Measurements from ENCODE around the gene PTPRC.

PTPRC gene

DNA sequence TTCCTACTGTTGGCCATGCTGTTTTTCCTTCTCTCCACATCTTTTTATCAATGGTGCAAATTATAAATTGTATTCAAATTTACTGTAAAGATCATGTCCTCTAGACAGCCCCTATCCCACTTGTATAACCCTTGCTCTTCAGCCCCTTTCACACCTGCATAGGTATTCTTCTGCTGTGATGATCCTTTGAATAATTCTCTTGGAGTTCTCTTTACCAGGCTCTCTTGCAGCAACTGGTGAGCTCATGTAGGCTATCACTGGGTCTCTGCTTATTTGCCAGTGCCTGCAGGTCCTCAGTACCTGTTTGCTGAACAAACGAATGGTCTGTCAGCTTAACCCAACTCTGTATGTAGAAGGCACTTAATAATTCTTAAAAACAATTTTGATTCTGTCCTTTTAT lies 8.2 kb downstream of the PTPRC start:
- no peak for DNase-seq (ENCODE audit: low spot score)

GRCh38 chr1:198648592-198648991 lies 9.8 kb downstream of the PTPRC start:
- DNase-seq (ENCODE audit: low spot score) = no peak

DNA sequence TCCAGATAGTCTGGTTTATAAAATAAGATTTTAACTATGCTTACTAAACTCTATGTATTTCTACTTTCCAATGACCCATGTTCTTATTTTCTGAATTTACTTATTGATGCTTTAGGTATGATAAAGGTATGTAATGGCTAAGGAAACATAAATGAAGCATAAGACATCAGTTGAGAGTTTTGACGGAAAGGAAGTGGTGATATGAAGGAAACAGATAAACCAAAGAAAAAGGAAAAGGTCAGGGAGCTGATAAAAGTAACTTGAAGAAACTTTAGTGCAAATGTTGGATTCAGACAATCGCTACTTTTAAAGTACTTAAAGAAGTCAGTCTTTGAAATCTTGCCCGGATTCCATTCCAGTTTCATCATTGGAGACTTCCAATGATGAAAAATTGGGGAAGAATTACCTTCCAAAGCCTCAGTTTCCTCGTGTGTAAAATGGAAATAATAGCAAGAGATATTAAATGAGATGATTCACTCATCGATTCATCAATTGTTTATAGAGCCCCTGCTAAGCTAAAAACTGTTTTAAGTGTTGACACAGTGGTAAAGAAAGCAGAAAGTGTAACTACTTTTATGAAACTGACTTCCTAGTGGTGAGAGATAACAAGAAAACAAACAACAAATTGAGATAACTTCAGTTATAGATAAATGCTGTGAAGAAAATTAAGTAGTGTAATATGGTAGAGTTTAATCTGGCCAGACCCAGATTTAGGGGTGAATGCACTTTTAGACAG lies 10.6 kb downstream of the PTPRC start:
- DNase-seq (ENCODE audit: low spot score) = no peak

GRCh38 chr1:198649968-198650338 lies 11.1 kb downstream of the PTPRC start:
- DNase-seq (ENCODE audit: low spot score) = no peak

DNA sequence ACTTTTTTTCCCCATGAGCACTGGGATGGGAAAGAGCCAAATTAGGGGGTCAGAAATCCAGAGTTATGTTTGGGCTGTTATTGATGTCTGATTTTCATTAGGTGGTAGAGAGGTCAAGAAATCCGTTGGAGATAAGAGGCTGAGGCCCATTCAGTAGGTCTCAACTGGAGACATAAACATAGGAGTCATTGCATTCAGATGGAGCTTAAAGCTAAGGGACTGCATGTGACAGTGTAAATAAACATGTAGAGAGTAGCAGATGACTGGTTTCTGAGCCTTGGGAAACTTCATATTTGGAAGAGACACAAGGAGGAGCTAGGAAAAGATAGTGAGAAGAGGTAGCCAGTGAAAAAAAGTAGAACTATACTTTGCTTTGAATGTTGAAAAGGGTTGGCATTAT lies 11.7 kb downstream of the PTPRC start:
- no peak for DNase-seq (ENCODE audit: low spot score)

- peak; percentile 41 for DNase-seq (ENCODE audit: low spot score)
Observed at GRCh38 chr1:198651650-198652400, 13.0 kb downstream of the PTPRC start.

DNA sequence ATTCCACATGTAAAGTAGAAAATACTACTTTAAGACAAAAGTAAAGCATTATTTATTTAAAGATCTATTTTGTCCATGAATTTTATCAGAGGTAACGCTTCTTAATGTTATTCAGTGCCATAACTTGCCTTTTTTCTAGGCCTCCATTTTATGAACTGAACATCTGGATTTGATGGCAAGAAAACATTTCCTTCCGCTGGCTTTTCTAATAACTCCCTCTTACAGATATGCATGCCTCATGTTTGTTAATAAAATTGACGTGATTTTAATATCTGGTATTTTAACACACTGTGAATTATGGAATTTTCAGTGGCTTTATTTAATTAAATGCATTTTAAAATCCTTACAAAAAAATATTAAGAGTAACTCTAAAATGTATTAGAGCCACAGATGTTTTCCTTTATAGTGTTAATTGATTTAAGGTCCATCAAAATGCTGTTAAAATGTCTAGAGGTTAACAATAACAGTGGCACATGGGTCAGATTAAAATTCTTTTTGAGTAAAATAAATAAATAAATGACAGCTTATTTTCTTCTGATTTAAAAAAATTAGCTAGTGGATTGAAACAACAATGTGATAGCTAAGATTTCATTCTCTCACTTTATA lies 15.1 kb downstream of the PTPRC start:
- no peak for DNase-seq (ENCODE audit: low spot score)

DNA sequence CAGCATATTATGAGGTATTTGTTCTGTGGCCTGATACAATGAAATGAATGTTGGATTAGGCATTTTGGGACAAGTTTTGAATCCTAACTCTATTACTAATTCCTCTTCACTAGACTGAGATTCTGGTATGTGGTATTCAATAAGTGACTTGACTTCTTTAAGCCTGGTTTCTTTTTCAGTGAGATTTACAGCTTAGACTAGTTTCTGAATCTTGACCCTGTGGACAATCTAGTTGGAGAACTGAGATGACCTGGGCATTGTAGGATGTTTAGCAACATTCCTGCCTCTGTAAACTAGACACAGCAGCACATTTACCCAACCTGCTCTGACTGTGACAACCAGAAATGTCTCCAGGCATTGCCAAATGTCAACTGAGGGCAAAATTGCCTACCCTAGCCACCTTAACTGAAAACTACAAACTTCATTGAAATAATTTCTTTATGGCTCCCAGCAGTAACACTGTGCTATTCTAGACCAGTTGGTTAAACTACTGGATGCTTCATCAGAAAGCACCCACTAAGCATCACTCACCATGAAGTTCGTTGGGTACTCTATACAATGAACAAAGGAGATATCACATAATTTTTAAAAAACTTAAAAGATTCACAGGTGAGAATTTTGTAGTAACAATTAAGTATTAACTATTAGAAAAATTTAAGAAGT lies 16.8 kb downstream of the PTPRC start:
- no peak for DNase-seq (ENCODE audit: low spot score)

DNA sequence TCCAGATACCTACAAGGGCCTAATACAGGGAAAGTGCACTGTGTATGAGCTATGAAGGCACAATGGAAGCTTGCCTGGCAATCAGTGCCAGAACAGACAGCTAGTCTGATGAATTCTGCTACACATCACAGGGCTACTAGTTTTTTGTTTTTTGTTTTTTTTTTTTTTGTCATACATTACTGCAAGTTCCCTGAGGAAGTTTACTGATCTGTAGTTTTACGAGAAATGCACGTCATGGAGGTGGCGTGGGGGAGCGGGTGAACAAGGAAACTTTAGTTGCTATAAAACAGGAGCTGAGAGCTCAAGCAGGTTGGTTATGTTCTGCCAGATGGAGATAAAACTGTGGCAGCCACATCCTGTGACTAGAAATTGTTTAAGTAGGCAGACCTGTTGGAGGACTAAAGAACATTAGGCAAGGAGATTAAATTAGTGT lies 17.7 kb downstream of the PTPRC start:
- no peak for DNase-seq (ENCODE audit: low spot score)

- DNase-seq (ENCODE audit: low spot score) = no peak
Observed at GRCh38 chr1:198657550-198658064, 18.8 kb downstream of the PTPRC start.

DNA sequence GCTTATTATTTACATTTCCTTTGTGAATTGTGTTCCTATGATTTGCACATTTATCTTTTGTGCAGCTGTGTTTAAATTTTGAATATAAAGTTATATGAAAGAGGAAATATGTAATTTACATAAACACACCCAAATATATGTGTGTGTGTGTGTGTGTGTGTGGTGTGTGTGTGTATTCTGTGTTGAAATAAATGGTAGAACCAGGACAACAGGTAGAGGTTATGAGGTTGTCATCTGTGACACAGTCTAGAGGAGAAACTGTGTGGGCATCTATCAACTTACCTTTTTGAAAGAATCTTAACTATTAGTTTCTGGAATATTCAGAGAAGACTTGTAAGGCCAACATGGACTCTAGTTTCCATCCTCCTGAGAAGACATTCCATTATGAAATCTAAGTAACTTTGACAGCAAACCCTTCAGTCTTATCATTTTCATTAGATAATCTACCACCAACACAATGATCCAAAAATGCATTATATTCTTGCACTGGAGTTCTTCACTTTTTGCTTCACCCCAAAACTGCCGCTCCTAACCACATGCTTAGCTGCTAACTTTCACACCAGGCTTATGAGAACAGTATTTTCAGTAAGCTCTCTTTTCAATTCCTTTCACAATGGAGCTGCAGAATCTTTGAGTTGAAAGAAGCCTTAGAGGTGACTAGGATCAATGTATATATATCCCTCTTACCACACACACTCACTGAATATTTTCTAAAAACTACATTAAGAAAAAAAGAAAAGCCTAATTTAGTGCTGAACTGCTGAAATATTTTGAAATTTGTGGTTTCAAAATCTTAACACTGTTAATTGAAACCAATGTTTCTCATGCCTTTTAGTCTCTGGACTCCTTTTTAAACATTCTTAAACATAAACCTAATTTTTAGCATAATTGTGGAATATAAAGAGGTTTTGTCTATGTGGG lies 21.8 kb downstream of the PTPRC start:
- DNase-seq (ENCODE audit: low spot score) = no peak

DNA sequence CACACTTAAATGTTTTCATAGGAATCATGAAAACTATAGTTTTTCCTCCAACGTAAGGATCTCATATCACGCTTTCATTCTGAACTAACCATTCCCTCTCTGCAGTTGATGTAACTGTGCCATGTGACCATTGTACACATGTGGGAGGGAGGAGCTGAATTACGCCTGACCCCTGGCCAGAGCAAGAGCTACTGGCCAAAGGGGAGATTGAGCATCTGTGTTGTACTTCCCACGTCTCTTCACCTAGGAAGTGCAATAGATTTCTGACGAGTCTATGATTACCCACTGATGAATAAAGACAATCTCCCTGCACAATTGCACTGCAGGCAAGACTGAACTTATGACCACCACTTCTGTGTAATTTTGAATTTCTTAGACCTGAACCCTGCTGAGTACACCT lies 24.0 kb downstream of the PTPRC start:
- DNase-seq (ENCODE audit: low spot score) = no peak

DNA sequence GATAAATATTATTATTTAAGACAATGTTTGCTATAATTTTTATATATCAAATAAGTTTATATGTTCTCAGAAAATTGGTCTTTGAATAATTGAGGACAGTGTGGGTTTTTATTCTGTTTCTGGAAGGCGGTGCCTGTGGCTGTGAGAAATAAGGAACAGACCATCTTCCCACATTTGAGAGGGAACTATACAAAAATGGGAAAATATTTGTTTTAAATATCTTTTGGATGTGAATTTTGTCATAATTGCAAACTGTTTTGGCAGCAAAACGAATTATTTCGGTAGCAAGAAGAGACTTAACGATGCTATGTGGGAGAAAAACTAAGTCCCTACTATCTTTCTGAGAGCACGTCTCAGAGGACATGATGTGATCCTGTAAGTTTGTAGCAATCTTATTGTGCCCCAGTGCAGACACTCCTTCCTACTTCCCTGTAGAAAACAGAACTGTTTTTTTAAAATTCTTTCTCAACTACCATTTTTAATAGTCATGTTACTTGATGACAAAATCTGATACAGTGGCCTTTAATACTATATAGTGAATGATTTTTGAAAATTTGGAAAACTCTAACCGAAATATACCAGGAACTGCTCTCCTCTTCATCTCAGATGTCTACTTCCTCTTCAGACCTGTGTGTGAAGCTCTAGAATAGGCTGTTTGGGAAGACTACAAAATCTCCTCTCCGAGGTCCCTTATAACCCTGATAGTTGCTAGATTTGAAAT lies 25.4 kb downstream of the PTPRC start:
- no peak for DNase-seq (ENCODE audit: low spot score)

DNA sequence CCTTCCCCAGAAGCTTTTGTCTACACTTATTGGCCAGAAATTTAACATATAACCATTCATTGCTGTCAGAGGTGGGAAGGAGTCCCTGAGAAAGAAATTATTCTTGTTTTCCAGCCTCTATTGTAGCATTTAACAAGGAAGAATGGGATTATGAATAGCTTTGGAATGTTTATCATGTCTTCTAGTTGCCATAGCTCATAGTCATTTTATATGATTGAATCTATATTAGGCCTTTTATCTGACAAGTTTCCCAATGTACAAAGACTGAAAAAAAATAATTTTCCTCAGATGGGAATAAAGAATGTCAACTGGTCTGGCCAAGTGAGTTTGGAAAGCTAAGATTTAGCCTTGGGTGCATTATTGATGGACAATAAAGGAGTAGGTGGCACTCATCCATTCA lies 28.3 kb downstream of the PTPRC start:
- no peak for DNase-seq (ENCODE audit: low spot score)

GRCh38 chr1:198667807-198668206 lies 29.0 kb downstream of the PTPRC start:
- DNase-seq (ENCODE audit: low spot score) = no peak

DNA sequence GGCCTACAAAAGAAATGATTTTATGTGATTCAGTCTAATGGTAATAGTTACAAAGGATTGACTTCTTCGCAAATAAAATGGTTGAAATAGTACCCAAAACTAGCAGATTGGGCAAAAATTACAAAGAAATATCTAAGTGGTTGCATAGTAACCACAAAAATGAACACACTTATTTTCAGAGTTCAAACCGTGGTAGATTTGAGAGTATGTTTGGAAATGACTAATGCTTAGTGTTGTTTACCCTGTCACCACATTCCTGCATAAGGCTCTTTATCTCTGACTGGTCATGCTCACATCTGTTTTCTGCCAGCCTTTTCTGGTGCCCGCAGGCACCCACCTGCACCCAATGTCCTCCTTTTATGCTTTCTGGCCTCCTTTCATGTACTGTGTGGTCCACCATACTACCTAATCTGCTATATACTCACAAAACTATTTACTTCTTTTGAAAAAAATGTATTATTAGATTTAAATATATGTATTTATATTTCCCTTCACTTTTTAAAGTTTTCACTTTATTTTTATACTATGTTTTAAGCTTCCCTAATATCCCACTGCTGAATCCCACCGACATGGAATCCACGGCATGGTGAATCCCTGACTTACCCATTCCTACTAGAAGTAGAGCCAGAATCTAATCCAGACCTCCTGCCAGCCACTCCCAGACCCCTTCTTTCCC lies 30.3 kb downstream of the PTPRC start:
- no peak for DNase-seq (ENCODE audit: low spot score)

DNA sequence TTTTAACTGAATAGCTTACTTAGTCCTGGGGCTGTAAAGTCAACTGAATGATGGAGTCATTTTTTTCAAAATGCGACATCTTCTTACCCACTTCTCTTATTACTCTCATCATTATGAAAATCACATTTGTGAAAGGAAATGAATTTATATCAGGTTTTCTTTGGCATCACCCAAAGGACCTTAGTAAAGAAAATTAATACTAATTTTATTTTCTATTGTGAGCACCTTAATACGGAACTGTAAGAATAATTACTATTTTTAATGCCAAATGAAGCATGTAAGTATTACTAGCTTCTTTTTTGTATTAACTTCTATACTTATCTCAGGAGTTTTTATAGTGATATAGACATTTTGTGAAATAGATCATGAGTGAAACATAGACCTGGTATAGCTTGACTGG lies 30.9 kb downstream of the PTPRC start:
- no peak for DNase-seq (ENCODE audit: low spot score)

DNA sequence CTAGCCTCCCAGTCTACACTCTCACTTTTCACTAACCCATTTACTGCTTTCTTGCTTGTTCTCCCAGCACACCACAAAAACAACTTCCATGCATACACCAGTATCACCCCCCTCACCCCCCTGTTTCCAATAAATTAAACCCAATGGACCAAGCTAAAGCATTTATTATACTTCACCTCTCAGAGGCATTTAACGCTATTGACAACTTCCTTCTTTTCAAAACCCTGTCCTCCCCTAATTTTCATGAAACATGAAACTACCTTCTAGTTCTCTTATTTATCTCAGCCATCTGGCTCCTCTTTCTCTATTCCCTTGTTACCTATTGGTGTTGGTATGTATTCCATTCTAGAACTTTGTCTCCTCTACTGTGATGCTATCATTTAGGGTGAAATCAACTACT lies 32.3 kb downstream of the PTPRC start:
- no peak for DNase-seq (ENCODE audit: low spot score)

DNA sequence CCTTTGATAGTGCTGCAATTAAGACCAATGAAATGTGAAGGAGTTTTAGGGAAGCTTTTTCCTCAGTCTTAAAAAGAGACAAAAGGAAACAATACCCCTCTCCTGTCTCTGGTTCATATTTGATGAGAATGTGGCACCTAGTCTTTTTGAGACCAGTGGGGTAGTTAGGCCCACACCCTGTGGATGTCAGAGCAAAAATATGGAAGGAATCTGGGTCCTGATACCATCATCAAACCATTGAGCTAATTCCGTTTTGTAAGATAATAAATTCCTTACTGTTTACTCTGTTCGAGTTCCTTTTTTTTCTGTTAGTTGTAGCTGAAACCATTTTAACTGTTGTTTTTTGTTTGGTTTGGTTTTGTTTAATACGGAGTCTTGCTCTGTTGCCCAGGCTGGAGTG lies 33.3 kb downstream of the PTPRC start:
- no peak for DNase-seq (ENCODE audit: low spot score)

DNA sequence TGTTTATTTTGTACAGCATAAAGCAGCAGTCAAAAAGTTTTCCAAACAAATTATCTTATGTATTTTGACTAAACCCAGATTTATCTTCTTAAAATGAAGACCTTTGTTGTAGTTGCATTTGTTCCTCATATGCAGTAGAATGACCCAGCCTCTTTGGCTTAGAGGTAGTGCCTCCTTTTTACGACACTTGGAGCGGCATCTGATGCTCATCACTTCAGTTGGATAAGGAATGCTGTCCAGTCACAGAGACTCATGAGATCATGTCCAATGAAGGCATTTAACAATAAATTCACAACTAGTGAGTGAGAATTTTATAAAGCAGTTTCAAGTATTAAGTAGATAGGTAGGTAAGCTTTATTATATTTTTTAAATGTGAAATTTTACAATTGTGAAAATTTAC lies 35.2 kb downstream of the PTPRC start:
- DNase-seq (ENCODE audit: low spot score) = no peak
